ENCODE data around the gene CPT1A.

GRCh38 chr11:68804786-68805185, 36.9 kb downstream of the CPT1A start:
- no peak for TF ChIP-seq SIN3A (IDR thresholded peaks at IDR 0.05; ENCODE audit: borderline replicate concordance, insufficient read depth, low read depth, low read length)
- no peak for TF ChIP-seq POLR2AphosphoS5 (IDR thresholded peaks at IDR 0.05; ENCODE audit: low read depth, low read length)
- TF ChIP-seq TCF7L2 (IDR thresholded peaks at IDR 0.05; ENCODE audit: low read depth, low read length) = no peak
- TF ChIP-seq CTCF (IDR thresholded peaks at IDR 0.05) = no peak
